KOPT-K1 (cell line): ENCODE results near the gene A3GALT2.

Experiments
- H3K27ac ChIP-seq: fragments of 200-600 bp; sonication (generic); 2 replicates; pipeline ENCODE4 v1.5.1; 2016; ENCODE audit warnings: antibody characterized with exemption, mild to moderate bottlenecking, low read depth, low read length; ENCODE audit not compliant: poor library complexity, severe bottlenecking
- H3K36me3 ChIP-seq: fragments of 200-600 bp; sonication (generic); 2 replicates; pipeline ENCODE4 v1.5.1; 2017; ENCODE audit warnings: antibody characterized with exemption, mild to moderate bottlenecking, low read length, moderate library complexity; ENCODE audit not compliant: insufficient read depth
- H3K9me3 ChIP-seq: fragments of 200-600 bp; sonication (generic); 2 replicates; pipeline ENCODE4 v1.5.1; 2017; ENCODE audit warnings: antibody characterized with exemption, low read length, mild to moderate bottlenecking; ENCODE audit not compliant: insufficient read depth, poor library complexity, severe bottlenecking

A3GALT2 gene

DNA sequence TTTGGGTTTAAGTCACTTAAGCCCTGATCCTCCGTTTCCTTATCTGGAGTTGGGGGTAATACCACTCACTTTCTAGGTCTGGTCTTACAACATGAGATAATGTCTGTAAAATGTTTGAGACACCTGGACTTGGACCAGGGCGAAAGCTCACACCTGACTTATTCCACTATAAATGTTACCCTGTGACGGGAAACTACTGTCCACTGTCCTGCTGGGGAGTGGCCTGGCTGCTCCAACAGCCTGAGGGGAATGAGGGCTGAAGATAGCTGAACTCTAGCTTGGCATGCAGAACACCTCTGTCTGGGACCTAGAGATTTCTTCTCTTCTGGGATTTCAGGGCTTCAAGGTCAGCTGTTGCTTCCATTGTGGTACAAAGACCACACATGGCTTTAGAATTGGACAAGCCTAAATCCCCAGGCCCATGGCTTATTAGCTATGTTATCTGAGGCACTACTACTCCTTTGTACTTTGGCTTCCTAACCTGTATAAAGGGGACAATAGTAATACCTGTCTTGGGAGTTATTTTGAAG is 9.5 kb upstream of the A3GALT2 start:
- Histone ChIP-seq H3K36me3 (peaks cover 100% of the 10 kb centered on the region), H3K27ac (no peak overlapping the region), H3K9me3 (no peaks in the 10 kb centered on the region)

DNA sequence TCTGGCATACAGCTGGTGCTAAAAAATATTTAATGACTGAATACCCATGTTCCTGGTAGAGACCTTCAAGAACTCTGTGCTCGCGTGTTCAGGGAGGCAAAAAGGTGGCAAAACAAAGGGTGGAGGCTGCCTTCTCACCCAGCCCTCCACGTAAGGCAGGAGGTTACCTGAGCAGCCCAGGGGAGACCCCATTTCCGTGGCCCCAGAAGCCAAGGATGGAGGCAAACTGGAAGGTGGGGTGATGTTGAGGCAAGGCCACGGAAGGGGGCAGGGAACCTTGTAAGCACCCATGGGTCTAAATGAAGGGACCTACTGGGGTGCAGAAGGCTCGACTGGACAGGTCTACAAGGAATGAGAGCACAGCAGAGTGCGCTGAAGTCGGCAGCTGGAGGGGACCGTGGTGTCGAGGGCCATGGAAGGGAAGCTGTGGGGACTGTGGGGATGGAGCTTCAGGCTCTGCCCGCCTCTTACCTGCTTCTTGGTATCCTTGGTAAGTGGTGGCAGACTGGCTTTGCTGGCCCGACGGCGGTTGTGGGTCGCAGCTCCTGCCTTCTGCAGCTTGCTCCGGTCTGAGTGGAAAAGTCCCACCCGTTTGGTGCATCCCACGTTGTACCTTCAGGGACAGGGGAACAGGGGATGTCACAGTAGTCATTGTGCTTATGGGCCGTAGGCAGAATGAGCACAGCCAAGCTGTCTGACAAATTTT is 8.9 kb upstream of the A3GALT2 start:
- H3K27ac ChIP-seq = no peak overlapping the region
- peaks cover 100% of the 10 kb centered on the region for H3K36me3 ChIP-seq

DNA sequence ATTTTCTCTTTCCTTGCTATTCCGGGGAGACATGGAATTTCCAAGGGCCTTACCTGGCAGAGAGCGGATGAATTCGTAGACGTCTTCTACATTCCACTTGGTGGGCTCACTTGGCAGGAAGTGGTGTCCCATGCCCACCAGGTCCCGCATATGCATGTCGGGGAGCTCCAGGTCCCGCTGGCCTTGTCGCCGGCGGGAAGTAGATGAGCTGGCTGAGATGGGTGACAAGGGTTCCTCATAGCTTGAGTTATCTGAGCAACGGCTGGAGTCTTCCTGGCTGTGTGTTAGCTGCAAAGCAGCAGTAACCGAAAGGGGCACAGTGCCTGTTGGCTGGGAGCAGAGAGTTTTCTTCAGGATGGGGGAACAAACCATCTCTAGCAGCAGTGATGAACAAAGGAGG is 7.9 kb upstream of the A3GALT2 start:
- H3K9me3 ChIP-seq = no peaks in the 10 kb centered on the region
- H3K27ac ChIP-seq = no peak overlapping the region
- peaks cover 100% of the 10 kb centered on the region for H3K36me3 ChIP-seq

More for the DNA sequence above, 8.9 kb upstream of the A3GALT2 start:
- no peaks in the 10 kb centered on the region for H3K9me3 ChIP-seq

DNA sequence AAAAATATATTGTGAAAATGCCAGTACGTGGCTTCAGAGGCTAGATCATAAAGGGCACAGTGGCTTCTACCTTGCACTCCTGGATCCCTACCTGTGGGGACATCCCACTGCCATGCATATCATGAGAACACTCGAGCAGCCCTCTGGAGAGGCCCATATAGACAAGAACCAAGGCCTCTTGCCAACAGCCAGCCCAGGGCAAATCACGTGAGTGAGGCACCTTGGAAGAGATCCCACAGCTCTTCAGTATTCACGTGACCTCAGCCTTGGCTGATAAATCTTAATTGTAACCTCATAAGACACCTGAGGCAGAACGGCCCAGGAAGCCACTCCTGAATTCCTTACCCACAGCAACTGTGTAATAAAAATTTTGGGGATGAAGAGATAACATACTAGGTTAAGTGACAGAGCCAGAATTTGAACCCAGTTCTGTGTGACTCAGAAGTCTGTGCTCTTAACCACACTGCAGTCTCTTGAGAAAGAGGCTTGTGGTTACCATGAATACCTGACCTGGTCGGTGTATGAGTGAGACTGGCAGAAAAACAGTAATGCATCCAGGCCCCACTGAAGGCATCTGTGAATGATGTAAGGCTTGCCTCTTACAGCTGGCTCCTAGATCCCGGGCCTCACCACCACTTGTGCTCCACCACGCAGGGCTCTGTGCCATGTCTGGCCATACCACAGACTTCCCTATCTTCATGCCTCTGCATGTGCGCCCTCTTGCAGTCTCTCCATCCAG is 6.9 kb upstream of the A3GALT2 start:
- Histone ChIP-seq H3K27ac (no peak overlapping the region), H3K36me3 (peaks cover 100% of the 10 kb centered on the region), H3K9me3 (no peaks in the 10 kb centered on the region)

DNA sequence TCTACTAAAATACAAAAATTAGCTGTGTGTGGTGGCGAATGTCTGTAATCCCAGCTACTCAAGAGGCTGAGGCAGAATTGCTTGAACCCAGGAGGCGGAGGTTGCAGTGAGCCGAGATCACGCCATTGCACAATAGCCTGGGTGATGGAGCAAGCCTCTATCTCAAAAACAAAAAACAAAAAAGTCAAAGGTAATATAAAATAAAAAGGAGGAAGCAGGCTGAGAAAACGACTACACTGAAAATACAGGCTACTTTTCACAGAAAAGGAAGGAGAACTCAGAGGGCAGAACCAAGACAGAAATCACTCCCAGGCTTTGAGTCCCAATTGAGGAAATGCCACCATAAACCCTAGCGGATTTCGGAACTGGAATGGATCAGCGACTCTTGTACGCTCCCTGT is 5.9 kb upstream of the A3GALT2 start:
- Histone ChIP-seq H3K9me3 (no peaks in the 10 kb centered on the region), H3K27ac (no peak overlapping the region), H3K36me3 (peaks cover 99% of the 10 kb centered on the region)

DNA sequence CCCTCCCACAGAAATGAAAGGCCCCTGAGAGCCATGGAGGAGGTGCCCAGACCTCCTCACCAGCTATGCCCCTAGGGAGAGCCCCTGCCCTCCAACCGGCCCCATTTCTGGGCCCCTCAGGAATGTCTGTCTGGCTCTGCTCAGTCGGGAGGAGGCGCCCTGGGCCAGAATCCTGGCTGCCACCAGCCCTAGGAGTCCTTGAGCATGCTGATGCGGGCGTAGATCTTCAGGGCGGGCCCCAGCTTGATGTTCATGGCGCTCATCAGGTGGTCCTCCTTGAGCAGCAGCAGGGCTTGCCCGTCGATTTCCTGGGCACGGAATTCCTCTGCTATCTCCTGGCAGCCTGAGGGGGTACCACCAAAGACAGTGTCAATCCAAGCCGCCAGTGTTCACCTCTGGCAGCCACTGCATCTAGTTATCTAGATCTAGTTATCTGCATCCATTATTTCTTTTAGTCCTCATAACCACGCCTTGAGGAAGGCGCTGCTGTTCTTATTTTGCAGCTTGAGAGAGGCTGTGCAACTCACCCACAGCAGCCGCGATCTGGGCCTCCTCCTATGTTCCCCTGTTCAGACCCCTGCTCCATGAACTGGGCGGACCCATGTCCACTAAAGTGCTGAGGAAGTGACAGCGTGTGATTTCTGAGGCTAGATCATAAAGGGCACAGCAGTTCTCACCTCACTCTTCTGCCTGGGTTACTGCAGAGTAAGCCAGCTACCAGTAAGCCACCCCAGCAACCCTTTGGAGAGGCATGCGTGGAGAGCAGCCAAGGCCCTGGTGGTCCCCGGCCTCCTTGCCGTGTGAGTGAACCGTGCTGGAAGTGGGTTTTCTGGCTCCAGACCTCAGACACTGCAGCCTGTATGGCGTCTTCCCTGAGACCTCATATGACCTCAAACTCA is 4.0 kb upstream of the A3GALT2 start:
- Histone ChIP-seq H3K36me3 (peaks cover 86% of the 10 kb centered on the region), H3K9me3 (no peaks in the 10 kb centered on the region), H3K27ac (no peak overlapping the region)

DNA sequence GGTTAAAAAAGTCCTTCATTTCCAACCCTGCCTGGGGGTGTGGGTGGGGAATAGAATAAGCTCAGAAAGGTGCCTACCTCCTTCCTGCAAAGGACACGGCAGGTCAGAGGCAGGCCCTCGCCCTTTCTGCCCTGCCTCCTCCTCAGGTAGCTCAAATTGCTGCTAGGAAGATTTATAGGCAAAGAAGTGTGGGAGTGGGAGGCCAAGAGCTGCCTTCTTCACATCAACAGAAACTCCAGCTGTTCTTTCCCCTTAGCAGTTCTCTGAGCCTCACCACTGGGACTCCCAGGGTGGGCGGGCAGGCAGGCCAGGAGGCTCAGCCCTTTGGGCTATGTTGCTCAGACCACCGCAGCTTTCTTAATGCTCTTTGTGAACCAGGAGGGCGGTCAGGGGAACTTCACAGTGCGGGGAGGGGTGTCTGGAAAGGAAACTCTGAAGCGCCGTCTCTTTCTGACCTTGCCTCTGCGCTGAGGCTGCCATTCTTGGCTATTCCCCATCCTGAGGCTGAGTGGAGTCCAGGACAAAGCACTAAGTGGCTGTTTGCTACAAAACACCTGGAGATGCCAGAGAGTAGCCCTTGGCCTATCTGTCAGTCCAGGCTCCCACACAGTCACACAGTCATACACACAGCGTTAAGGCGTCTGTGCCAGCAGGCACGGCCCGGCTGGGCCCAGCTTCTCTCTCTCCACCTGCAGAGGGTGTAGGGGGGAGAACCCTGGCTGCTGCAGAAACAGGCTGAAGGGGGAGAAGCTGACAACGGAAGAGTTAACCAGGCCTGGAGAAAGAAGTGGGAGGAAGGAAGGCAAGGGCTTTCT is 3.0 kb upstream of the A3GALT2 start:
- Histone ChIP-seq H3K36me3 (peaks cover 75% of the 10 kb centered on the region), H3K27ac (no peak overlapping the region), H3K9me3 (no peaks in the 10 kb centered on the region)

DNA sequence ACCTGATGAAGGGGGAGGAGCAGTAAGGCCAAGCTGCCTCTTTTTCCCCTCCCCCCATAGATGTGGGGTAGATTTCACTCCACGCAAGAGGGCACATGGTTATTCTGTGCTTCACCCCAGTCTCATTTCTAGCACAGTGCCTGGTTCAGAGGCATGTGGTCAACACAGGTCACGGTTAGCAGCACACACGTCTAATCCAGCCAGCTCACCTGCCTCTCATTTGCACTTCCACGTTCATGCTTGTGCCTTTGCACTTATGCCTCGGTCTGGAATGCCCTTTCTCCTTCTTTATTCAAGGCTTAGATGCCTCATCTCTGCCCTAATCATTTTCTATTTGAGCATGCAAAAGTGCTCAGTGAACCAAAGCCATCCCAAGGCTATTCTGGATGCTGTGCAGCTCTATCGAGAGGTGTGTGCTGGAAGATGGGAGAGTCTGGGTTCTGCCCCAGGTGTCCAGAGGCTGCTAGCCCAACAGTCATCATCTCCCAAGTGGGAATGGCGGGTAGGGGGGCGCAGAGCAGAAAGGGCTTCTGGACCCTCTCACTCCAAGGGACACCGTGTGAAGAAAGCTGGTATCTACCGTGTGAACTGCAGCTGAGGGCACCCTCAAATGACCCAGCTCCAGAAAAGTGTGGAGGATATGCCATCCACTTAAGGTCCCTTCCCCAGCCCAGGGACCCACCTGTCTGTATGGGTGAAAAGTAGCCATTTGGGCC is 2.1 kb upstream of the A3GALT2 start:
- Histone ChIP-seq H3K9me3 (no peaks in the 10 kb centered on the region), H3K36me3 (peaks cover 67% of the 10 kb centered on the region), H3K27ac (no peak overlapping the region)

DNA sequence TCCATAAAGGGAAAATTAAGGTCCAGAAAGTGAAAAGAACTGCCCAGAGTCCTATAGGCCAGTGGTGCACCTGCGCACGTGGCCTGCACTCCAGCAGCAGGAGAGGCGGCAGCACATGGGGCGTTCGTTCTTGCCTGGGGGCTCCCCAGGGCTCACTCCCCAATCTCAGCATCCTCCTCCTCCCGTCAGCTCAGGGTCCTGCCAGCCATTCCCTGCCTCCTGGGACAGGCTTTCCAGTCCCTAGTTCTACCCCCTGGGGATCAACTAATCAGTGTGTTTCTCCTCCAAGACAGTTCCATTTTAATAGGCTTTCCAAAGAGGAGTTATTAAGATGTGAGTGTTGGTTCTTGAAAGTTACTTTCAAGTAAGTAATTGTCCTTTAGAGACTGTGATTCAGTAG is 1.2 kb upstream of the A3GALT2 start:
- no peaks in the 10 kb centered on the region for H3K9me3 ChIP-seq
- peaks cover 58% of the 10 kb centered on the region for H3K36me3 ChIP-seq
- no peak overlapping the region for H3K27ac ChIP-seq

DNA sequence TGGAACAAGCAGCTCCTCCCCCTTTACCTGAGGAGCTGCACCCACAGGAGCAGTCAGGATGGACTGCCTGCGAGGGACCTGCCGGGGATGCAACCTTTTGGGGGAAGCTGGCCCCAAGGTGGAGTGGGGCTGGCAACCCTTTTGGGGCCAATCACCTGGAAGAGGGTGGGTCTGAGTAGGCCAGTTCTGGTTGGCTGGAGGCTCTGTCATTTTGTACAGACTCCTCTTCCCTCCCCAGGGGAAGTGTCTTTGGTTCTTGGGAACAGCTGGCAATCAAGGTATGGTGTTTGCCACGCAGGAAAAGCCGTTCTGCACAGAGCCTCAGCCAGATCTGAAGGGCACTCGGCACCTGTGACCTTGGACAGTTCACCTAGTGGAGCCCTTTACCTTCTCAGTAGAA is 280 bp upstream of the A3GALT2 start:
- no peaks in the 10 kb centered on the region for H3K9me3 ChIP-seq
- no peak overlapping the region for H3K27ac ChIP-seq
- peaks cover 48% of the 10 kb centered on the region for H3K36me3 ChIP-seq

DNA sequence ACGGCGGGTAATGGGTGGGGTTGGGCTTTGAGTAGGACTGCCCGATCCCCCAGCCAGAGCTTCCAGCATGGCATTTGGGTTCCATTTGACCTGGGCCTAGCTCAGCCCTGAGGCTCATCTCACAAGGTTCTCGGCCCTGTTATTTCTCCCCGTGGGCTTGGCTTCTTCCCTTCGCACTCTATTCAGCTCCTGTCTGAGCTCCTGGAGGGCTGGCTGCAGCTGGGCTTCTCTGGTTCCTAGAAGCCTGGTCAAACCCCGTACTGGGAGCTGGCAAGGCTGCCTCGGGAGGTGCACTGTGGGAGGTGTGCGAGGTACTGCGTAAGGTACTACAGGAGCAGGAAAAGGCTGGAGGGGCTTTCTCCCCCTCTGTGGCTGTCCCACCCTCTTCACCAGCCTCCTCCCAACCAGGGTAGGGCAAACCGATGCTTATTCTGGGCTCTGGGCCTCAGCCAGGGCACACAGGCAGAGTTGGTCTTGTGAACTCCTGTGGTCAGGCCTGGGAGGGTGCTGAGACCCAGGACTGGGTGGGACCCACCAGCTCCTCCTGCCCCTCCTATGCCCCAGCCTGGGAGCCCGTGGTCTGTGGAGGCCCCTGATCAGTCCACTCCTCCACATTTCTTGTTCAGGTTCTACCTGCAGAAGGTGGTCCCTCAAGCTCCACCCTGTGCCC is 814 bp downstream of the A3GALT2 start:
- H3K9me3 ChIP-seq = no peaks in the 10 kb centered on the region
- H3K27ac ChIP-seq = no peak overlapping the region
- H3K36me3 ChIP-seq = peaks cover 37% of the 10 kb centered on the region

DNA sequence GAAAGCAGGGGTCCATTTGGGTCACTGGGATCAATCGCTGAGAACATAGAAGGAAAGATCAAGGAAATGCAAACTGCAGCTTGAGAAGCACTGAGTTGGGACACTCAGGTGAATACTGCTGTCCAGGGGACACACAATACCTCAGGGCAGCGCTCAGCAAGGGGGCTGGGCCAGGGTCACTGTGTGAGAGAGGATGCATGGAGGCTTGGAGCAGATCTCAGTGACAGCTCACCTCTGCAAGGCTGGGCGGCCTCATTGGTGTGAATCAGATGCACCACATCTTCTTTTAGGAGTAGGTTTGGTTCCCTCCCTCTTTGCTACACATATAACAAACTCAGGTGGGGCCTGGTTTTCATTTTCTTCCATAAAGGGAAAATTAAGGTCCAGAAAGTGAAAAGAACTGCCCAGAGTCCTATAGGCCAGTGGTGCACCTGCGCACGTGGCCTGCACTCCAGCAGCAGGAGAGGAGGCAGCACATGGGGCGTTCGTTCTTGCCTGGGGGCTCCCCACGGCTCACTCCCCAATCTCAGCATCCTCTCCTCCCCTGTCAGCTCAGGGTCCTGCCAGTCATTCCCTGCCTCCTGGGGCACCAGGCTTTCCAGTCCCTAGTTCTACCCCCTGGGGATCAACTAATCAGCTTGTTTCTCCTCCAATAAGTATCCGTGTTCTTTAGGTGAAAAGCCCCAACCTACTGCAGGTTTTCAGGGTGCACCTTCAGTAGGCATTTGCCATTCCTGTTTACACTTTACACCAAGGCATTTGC is 1.5 kb downstream of the A3GALT2 start:
- Histone ChIP-seq H3K27ac (no peak overlapping the region), H3K36me3 (peaks cover 30% of the 10 kb centered on the region), H3K9me3 (no peaks in the 10 kb centered on the region)

DNA sequence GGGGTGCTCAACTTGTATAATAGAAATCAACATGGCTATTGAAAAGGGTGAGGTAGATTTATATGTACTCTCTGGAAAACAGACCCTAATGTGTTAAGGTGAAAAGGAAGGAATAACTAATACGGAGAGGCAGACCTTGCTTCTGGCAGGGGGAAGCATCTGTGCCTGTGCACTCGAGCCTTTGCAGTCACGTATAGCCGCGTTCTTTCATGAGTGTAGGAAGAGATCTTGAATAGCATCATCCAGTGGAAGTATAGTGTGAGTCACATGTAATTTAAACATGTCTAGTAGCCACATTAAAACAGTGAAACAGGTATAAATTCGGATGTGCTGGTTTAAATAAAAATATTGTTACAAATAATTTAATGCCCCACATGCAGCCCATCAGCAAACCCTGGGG is 3.0 kb downstream of the A3GALT2 start:
- Histone ChIP-seq H3K36me3 (peaks cover 16% of the 10 kb centered on the region), H3K9me3 (no peaks in the 10 kb centered on the region), H3K27ac (no peak overlapping the region)
